Upper lobe of left lung (tissue), 4 donors: Measurements from ENCODE around the gene OR52D1.

Experiments used
- EP300 ChIP-seq, 4 donors: sonication (generic); formaldehyde crosslinking; IDR thresholded peaks; one replicate each; pipeline ENCODE4 v1.5.1; 2017; ENCODE audit warnings: antibody characterized with exemption in 4 of 4, control low read depth in 2 of 4
- POLR2A ChIP-seq, 4 donors: fragments of 450-650 bp; IDR thresholded peaks; one replicate each; pipeline ENCODE4 v1.5.1; 2016 to 2017; ENCODE audit warnings: antibody characterized with exemption in 4 of 4, mild to moderate bottlenecking in 2 of 4
- POLR2AphosphoS5 ChIP-seq, 2 donors: sonication (generic); formaldehyde crosslinking; IDR thresholded peaks; one replicate each; pipeline ENCODE4 v1.5.1; 2017; ENCODE audit warnings: antibody characterized with exemption in 2 of 2
- TF ChIP-seq, protein P1 (sequence below), 6 experiments: fragments of 450-650 bp in 4 of 6; fragments of 200-600 bp in 2 of 6; sonication (generic) in 2 of 6; IDR thresholded peaks; one replicate each; pipeline ENCODE4 v1.5.1; 2016 to 2019; ENCODE audit warnings: antibody characterized with exemption in 6 of 6

GRCh38 chr11:5528495-5528894, 40.0 kb downstream of the OR52D1 start:
- TF ChIP-seq, protein P1, sequence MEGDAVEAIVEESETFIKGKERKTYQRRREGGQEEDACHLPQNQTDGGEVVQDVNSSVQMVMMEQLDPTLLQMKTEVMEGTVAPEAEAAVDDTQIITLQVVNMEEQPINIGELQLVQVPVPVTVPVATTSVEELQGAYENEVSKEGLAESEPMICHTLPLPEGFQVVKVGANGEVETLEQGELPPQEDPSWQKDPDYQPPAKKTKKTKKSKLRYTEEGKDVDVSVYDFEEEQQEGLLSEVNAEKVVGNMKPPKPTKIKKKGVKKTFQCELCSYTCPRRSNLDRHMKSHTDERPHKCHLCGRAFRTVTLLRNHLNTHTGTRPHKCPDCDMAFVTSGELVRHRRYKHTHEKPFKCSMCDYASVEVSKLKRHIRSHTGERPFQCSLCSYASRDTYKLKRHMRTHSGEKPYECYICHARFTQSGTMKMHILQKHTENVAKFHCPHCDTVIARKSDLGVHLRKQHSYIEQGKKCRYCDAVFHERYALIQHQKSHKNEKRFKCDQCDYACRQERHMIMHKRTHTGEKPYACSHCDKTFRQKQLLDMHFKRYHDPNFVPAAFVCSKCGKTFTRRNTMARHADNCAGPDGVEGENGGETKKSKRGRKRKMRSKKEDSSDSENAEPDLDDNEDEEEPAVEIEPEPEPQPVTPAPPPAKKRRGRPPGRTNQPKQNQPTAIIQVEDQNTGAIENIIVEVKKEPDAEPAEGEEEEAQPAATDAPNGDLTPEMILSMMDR (IDR thresholded peaks at IDR 0.05): no peak
- no peak for TF ChIP-seq POLR2AphosphoS5 (IDR thresholded peaks at IDR 0.05)
- no peak for TF ChIP-seq POLR2A (IDR thresholded peaks at IDR 0.05)
- no peak for TF ChIP-seq EP300 (IDR thresholded peaks at IDR 0.05)
